Measurements from ENCODE around the gene NDUFB8. TPM values are rescaled to one million over a fixed set of nuclear protein-coding genes. Genes with fewer than 3 reads are reported as not detected.

Gene NDUFB8
- total and polyA plus RNA-seq, 2 of the 4 experiments (the other 2 are of a cell fraction): 99.1 to 265 TPM

DNA sequence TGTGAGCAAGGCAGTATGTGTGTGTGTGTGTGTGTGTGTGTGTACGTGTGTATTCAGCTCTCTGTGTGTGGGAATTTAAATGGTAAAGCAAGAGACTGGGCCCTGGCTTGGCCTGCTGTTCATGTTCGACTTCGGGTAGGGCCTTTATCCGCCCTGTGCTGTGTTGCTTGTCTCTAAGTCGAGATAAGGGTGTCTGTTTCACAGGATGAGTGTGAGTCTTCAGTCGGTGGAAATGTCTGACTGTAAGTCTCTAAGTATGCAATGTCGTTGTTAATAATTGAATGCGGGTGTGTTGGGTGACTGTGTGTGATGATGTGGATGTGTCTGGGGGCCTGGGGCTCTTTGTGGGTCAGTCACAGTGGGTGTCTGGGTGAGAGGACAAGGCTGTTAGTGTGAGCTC lies 40.8 kb upstream of the NDUFB8 start:
- POLR2A ChIA-PET (ENCODE audit: unreplicated experiment): no interaction called here
- H4K20me1 ChIP-seq (ENCODE audit: insufficient read depth, low read length): no peaks in the 10 kb centered on the region
- H3K9me1 ChIP-seq (ENCODE audit: insufficient read depth, low read length): peaks cover 3% of the 10 kb centered on the region; the same call in 1 of the 2 replicates
- no peak overlapping the region for H3K4me3 ChIP-seq (ENCODE audit: insufficient read depth, low read depth, low read length)
- no peak overlapping the region for H2AK9ac ChIP-seq (replicated peaks; ENCODE audit: low read depth, low read length, poor library complexity)
- no peaks in the 10 kb centered on the region for H3K79me1 ChIP-seq (ENCODE audit: low read depth in 1 of 2, low read length in 2 of 2)
- no peak overlapping the region for H2BK15ac ChIP-seq (ENCODE audit: low read depth, low read length)
- H2AK5ac ChIP-seq (ENCODE audit: low read depth, low read length): no peak overlapping the region
- H3K23ac ChIP-seq (ENCODE audit: low read depth, low read length): no peak overlapping the region
- in situ Hi-C loops (cut with MboI; ENCODE audit: low sequenced_read_pairs) (no loop called here), dilution Hi-C loops (cut with HindIII; ENCODE audit: low sequenced_read_pairs, unreplicated experiment) (no loop called here), intact Hi-C loops (cut with micrococcal nuclease) (no loop called here)
- no peak overlapping the region for H3K4ac ChIP-seq (ENCODE audit: low read depth, low read length)
- CTCF ChIA-PET: no interaction called here
- H4K91ac ChIP-seq (ENCODE audit: insufficient read depth, low read depth, low read length): no peak overlapping the region
- H3K56ac ChIP-seq (ENCODE audit: extremely low read depth, insufficient read depth, low read length): no peak overlapping the region
- no peak overlapping the region for H2AFZ ChIP-seq (replicated peaks; ENCODE audit: low read length, poor library complexity)
- H2BK5ac ChIP-seq (ENCODE audit: low read depth, low read length, poor library complexity, severe bottlenecking): no peak overlapping the region
- no peak overlapping the region for H3K4me2 ChIP-seq (ENCODE audit: low read depth, low read length)
- no peaks in the 10 kb centered on the region for H3K4me1 ChIP-seq (ENCODE audit: control insufficient read depth, insufficient read depth, low read length)
- H3K18ac ChIP-seq (ENCODE audit: low read depth, low read length): no peak overlapping the region
- H4K5ac ChIP-seq (ENCODE audit: low read depth, low read length): no peak overlapping the region
- H3K9ac ChIP-seq (ENCODE audit: low read depth, low read length): no peak overlapping the region
- H4K8ac ChIP-seq (ENCODE audit: low read depth in 2 of 2, low read length in 2 of 2): no peak overlapping the region
- peaks cover 58% of the 10 kb centered on the region for H3K27me3 ChIP-seq (ENCODE audit: control insufficient read depth, insufficient read depth, low read length)
- no peaks in the 10 kb centered on the region for H3K9me3 ChIP-seq (ENCODE audit: control insufficient read depth, insufficient read depth, low read length)
- H3K36me3 ChIP-seq (ENCODE audit: control insufficient read depth, insufficient read depth, low read length): no peaks in the 10 kb centered on the region
- H3K27ac ChIP-seq (ENCODE audit: insufficient read depth, low read length): no peak overlapping the region
- no peak overlapping the region for H3K14ac ChIP-seq (replicated peaks; ENCODE audit: low read depth, low read length)
- TF ChIP-seq MAZ (IDR thresholded peaks at IDR 0.05; ENCODE audit: borderline replicate concordance, low read depth, low read length) (no peak), POLR2A (IDR thresholded peaks at IDR 0.05; ENCODE audit: low read depth, low read length) (no peak), CHD1 (IDR thresholded peaks at IDR 0.05; ENCODE audit: low read depth, low read length) (no peak), SMC3 (IDR thresholded peaks at IDR 0.05; ENCODE audit: low read depth, low read length) (no peak), NFE2L2 (IDR thresholded peaks at IDR 0.05; ENCODE audit: low read depth, low read length) (no peak), RCOR1 (IDR thresholded peaks at IDR 0.05; ENCODE audit: insufficient replicate concordance, low read length) (no peak), MAFK (IDR thresholded peaks at IDR 0.05; ENCODE audit: low read depth, low read length) (no peak)
- TF ChIP-seq, protein P1, sequence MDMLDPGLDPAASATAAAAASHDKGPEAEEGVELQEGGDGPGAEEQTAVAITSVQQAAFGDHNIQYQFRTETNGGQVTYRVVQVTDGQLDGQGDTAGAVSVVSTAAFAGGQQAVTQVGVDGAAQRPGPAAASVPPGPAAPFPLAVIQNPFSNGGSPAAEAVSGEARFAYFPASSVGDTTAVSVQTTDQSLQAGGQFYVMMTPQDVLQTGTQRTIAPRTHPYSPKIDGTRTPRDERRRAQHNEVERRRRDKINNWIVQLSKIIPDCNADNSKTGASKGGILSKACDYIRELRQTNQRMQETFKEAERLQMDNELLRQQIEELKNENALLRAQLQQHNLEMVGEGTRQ (IDR thresholded peaks at IDR 0.05; ENCODE audit: low read depth, low read length): no peak
- TF ChIP-seq, protein P2, sequence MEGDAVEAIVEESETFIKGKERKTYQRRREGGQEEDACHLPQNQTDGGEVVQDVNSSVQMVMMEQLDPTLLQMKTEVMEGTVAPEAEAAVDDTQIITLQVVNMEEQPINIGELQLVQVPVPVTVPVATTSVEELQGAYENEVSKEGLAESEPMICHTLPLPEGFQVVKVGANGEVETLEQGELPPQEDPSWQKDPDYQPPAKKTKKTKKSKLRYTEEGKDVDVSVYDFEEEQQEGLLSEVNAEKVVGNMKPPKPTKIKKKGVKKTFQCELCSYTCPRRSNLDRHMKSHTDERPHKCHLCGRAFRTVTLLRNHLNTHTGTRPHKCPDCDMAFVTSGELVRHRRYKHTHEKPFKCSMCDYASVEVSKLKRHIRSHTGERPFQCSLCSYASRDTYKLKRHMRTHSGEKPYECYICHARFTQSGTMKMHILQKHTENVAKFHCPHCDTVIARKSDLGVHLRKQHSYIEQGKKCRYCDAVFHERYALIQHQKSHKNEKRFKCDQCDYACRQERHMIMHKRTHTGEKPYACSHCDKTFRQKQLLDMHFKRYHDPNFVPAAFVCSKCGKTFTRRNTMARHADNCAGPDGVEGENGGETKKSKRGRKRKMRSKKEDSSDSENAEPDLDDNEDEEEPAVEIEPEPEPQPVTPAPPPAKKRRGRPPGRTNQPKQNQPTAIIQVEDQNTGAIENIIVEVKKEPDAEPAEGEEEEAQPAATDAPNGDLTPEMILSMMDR (conservative IDR thresholded peaks at IDR 0.05; ENCODE audit: low read depth, low read length): no peak
- BruUV-seq (replicated peaks): no TSS peak
- H2BK20ac ChIP-seq (ENCODE audit: low read depth, low read length): no peak overlapping the region
- WGBS, 2 experiments (ENCODE audit: extremely low coverage in 2 of 2, insufficient read length in 1 of 2): 34% methylated on average over 6 of the region's 8 CpGs; no CpG with 5 or more reads in 1 of the 2 experiments
- no peak overlapping the region for H2BK120ac ChIP-seq (ENCODE audit: low read depth, low read length)
- DNase-seq: no peak
- no peak for ATAC-seq (ENCODE audit: low read depth)

Measured in IMR-90 (cell line).